HepG2 (cell line): Measurements from ENCODE around the gene XPNPEP1. TPM values are rescaled to one million over a fixed set of nuclear protein-coding genes. Genes with fewer than 3 reads are reported as not detected.

Source experiments
- ATAC-seq: fragments of 200-7000 bp; cut with Tn5 transposase; 3 replicates; pipeline ENCODE4 v1.9.1; 2020; ENCODE audit warnings: mild to moderate bottlenecking, moderate library complexity
- BruUV-seq: library from RNA; stranded (reverse); fragments of 400-500 nt; replicated peaks from 2 replicates; lab custom pipeline; 2021; lab: Mats Ljungman, UMichigan
- CTCF ChIA-PET: fragments of 300-600 bp; formaldehyde crosslinking; extraction: SDS; loops from one replicate; lab custom pipeline; 2021; ENCODE audit warnings: low total read pairs, inconsistent platforms, low intra/inter-chr PET ratio; lab: Yijun Ruan, JAX
- POLR2A ChIA-PET: fragments of 350-600 bp; sonication (Branson Sonifier 250); formaldehyde crosslinking; loops from one replicate; lab custom pipeline; 2020; ENCODE audit warnings: antibody characterized with exemption, inconsistent platforms; lab: Yijun Ruan, JAX
- DNase-seq: peaks from one replicate; pipeline ENCODE4 v3.0.0-alpha.2; 2015; ENCODE audit warnings: low spot score
- FAIRE-seq: peaks from 3 replicates; lab custom pipeline; 2011; peaks lifted over from hg19 to GRCh38; lab: Jason Lieb, UNC
- H2AFZ ChIP-seq: one replicate; pipeline ENCODE4 v1.6.1; 2011; ENCODE audit warnings: low read length, inconsistent platforms
- H3K27ac ChIP-seq: fragments of 300-600 bp; 3 replicates; pipeline ENCODE4 v1.8.0; 2011; ENCODE audit warnings: mixed run types, mild to moderate bottlenecking, mixed read lengths, low read length, inconsistent platforms; ENCODE audit not compliant: insufficient read depth; ENCODE audit errors: extremely low read length
- H3K27me3 ChIP-seq, 2 experiments: fragments of 200-600 bp in 1 of 2; 2 replicates in 1 of 2; 3 replicates in 1 of 2; pipeline versions ENCODE4 v1.6.0 to v1.8.0; 2011; ENCODE audit warnings: low read length in 2 of 2, mild to moderate bottlenecking in 2 of 2, moderate library complexity in 2 of 2, inconsistent platforms in 1 of 2; ENCODE audit not compliant: insufficient read depth in 2 of 2, control insufficient read depth in 1 of 2
- H3K36me3 ChIP-seq, 2 experiments: fragments of 200-600 bp in 1 of 2; replicated peaks in 1 of 2; 2 replicates in 1 of 2; 3 replicates in 1 of 2; pipeline versions ENCODE4 v1.5.1 to v1.8.0; 2011; ENCODE audit warnings: low read length in 2 of 2, inconsistent platforms in 1 of 2; ENCODE audit not compliant: insufficient read depth in 2 of 2, control insufficient read depth in 1 of 2
- H3K4me1 ChIP-seq: 2 replicates; pipeline ENCODE4 v1.5.1; 2012; ENCODE audit warnings: low read length, inconsistent platforms; ENCODE audit not compliant: insufficient read depth
- H3K4me2 ChIP-seq: 2 replicates; pipeline ENCODE4 v1.6.0; 2011; ENCODE audit warnings: low read depth, low read length, inconsistent platforms
- H3K4me3 ChIP-seq, 3 experiments: fragments of 200-600 bp in 1 of 3; sonication (generic), shearing (Covaris generic) in 1 of 3; replicated peaks in 1 of 3; 2 replicates each; pipeline ENCODE4 v1.5.1; 2011 to 2016; ENCODE audit warnings: low read length in 3 of 3, inconsistent platforms in 2 of 3, low read depth in 2 of 3, mild to moderate bottlenecking in 2 of 3, control low read depth in 1 of 3, mixed read lengths in 1 of 3; ENCODE audit not compliant: insufficient read depth in 1 of 3
- H3K79me2 ChIP-seq: one replicate; pipeline ENCODE4 v1.6.1; 2011; ENCODE audit warnings: low read length, inconsistent platforms; ENCODE audit not compliant: insufficient read depth
- H3K9ac ChIP-seq: 2 replicates; pipeline ENCODE4 v1.6.0; 2011; ENCODE audit warnings: mild to moderate bottlenecking, low read depth, low read length, inconsistent platforms; ENCODE audit not compliant: insufficient read depth
- H3K9me3 ChIP-seq: 2 replicates; pipeline ENCODE4 v1.5.1; 2012; ENCODE audit warnings: mild to moderate bottlenecking, low read length
- H4K20me1 ChIP-seq: 2 replicates; pipeline ENCODE4 v1.6.0; 2011; ENCODE audit warnings: inconsistent platforms, mild to moderate bottlenecking, low read length, moderate library complexity; ENCODE audit not compliant: insufficient read depth
- KLF9 ChIP-seq: IDR thresholded peaks from 2 replicates; pipeline ENCODE4 v1.6.1; 2016; ENCODE audit warnings: low read depth
- KMT2A ChIP-seq: sonication (generic); formaldehyde crosslinking; IDR thresholded peaks from 2 replicates; pipeline ENCODE4 v1.4.0; 2020; ENCODE audit warnings: missing genetic modification reagents
- NONO ChIP-seq, 2 experiments: fragments of 450-650 bp in 1 of 2; sonication (generic) in 1 of 2; formaldehyde crosslinking in 1 of 2; IDR thresholded peaks in 1 of 2; conservative IDR thresholded peaks in 1 of 2; 2 replicates each; pipeline versions ENCODE4 v1.6.1 to v1.8.0; 2017 to 2022; ENCODE audit warnings: mild to moderate bottlenecking in 1 of 2, missing genetic modification reagents in 1 of 2, moderate library complexity in 1 of 2
- ONECUT2 ChIP-seq: sonication (generic); formaldehyde crosslinking; IDR thresholded peaks from 2 replicates; pipeline ENCODE4 v1.4.0; 2020; ENCODE audit warnings: missing genetic modification reagents
- RERE ChIP-seq: IDR thresholded peaks from 2 replicates; pipeline ENCODE4 v1.6.1; 2016; ENCODE audit warnings: low read depth, missing genetic modification reagents, missing compliant biosample characterization
- ZBTB7B ChIP-seq: sonication (generic); formaldehyde crosslinking; IDR thresholded peaks from 2 replicates; pipeline ENCODE4 v1.4.0; 2020; ENCODE audit warnings: missing genetic modification reagents
- ZNF142 ChIP-seq: sonication (generic); formaldehyde crosslinking; IDR thresholded peaks from 2 replicates; pipeline ENCODE4 v1.4.0; 2020; ENCODE audit warnings: missing genetic modification reagents
- WGBS: methylation state at CpG from one replicate; pipeline ENCODE4 v1.1.6; 2017; ENCODE audit warnings: low lambda C conversion rate; 5-methylcytosine and 5-hydroxymethylcytosine counted together
- in situ Hi-C: cut with HindIII; loops from 2 replicates; pipeline ENCODE4 v1.10.0; 2017; ENCODE audit warnings: low pct_unique_long_range_greater_than_20kb; ENCODE audit not compliant: extremely low pct_ligation_motif_present
- intact Hi-C: fragments of 100-400 bp; cut with micrococcal nuclease; formaldehyde crosslinking; loops from one replicate; pipeline ENCODE4 v1.10.0; 2022; ENCODE audit not compliant: unreplicated experiment
- polyA plus RNA-seq, 8 experiments: library from polyadenylated mRNA; depleted of rRNA in 3 of 8; stranded (reverse) in 7 of 8; unstranded in 1 of 8; fragments of >200 nt; fragmentation: Illumina TruSeq in 4 of 8; extraction: Trizol in 4 of 8; gene quantifications; 2 replicates each; pipeline versions ENCODE4 v1.2.1 to v1.2.3, GENCODE V29; 2011 to 2016; ENCODE audit warnings: low read depth in 4 of 8, missing spikeins in 1 of 8, mixed read lengths in 1 of 8; ENCODE audit not compliant: insufficient read depth in 1 of 8
- total RNA-seq, 5 experiments: library from RNA; depleted of rRNA; stranded (reverse); fragments of >200 nt; fragmentation: Illumina TruSeq; extraction: Trizol; gene quantifications; 2 replicates each; pipeline ENCODE4 v1.2.3, GENCODE V29; 2016; ENCODE audit warnings: low read depth in 1 of 5
- TF ChIP-seq, protein P1 (sequence below): sonication (generic); formaldehyde crosslinking; IDR thresholded peaks from 2 replicates; pipeline ENCODE4 v1.5.0; 2020; ENCODE audit warnings: missing genetic modification reagents

XPNPEP1 gene
- total and polyA plus RNA-seq, 2 of the 13 experiments (the other 11 are each of a cell fraction or from before 2014, with no cell fraction given), result 30.3 to 55.5 TPM

GRCh38 chr10:109871476-109871875 lies 51.8 kb downstream of the XPNPEP1 start:
- H3K79me2 ChIP-seq, result no peaks in the 10 kb centered on the region
- H3K9me3 ChIP-seq, result no peaks in the 10 kb centered on the region
- no peaks in the 10 kb centered on the region for H3K27me3 ChIP-seq
- H4K20me1 ChIP-seq, result no peaks in the 10 kb centered on the region
- TF ChIP-seq KMT2A (CRISPR knock-in tag) (no peak), NONO (IDR thresholded peaks at IDR 0.05) (no peak), NONO (CRISPR knock-in tag; conservative IDR thresholded peaks at IDR 0.05) (no peak), ZNF142 (CRISPR knock-in tag) (no peak), ONECUT2 (CRISPR knock-in tag) (no peak), RERE (CRISPR knock-in tag) (no peak), ZBTB7B (CRISPR knock-in tag) (no peak), KLF9 (CRISPR knock-in tag) (no peak)
- TF ChIP-seq, protein P1, sequence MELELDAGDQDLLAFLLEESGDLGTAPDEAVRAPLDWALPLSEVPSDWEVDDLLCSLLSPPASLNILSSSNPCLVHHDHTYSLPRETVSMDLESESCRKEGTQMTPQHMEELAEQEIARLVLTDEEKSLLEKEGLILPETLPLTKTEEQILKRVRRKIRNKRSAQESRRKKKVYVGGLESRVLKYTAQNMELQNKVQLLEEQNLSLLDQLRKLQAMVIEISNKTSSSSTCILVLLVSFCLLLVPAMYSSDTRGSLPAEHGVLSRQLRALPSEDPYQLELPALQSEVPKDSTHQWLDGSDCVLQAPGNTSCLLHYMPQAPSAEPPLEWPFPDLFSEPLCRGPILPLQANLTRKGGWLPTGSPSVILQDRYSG (CRISPR knock-in tag), result no peak
- ATAC-seq, result no peak
- no TSS peak for BruUV-seq
- in situ Hi-C loops (no loop called here), intact Hi-C loops (no loop called here)
- no peak overlapping the region for H3K9ac ChIP-seq
- DNase-seq, result no peak
- no peak overlapping the region for H3K4me2 ChIP-seq
- WGBS, result 90% methylated on average over 4 of the region's 4 CpGs
- no peak for FAIRE-seq
- H3K4me1 ChIP-seq, result no peaks in the 10 kb centered on the region
- H2AFZ ChIP-seq, result no peak overlapping the region
- CTCF ChIA-PET, result no interaction called here
- H3K4me3 ChIP-seq, result no peak overlapping the region
- no peak overlapping the region for H3K27ac ChIP-seq
- H3K36me3 ChIP-seq, result peaks cover 22 to 44% of the 10 kb centered on the region in 2 experiments
- POLR2A ChIA-PET, result no interaction called here
